B cell (primary cell): ENCODE measurements around the gene C7orf25. TPM values are rescaled to one million over a fixed set of nuclear protein-coding genes. Genes with fewer than 3 reads are reported as not detected.

Experiments used
- ATAC-seq: fragments of 200-7000 bp; cut with Tn5 transposase; one replicate; pipeline ENCODE4 v1.10.0; 2021; ENCODE audit warnings: low read depth, mild to moderate bottlenecking, moderate number of reproducible peaks, moderate library complexity
- CTCF ChIA-PET: fragments of 350-600 bp; sonication (Branson Sonifier 250); formaldehyde crosslinking; loops from one replicate; lab custom pipeline; 2021; ENCODE audit warnings: antibody characterized with exemption, inconsistent platforms; lab: Charles Lee
- POLR2A ChIA-PET: fragments of 350-600 bp; sonication (Branson Sonifier 250); formaldehyde crosslinking; loops from one replicate; lab custom pipeline; 2021; ENCODE audit warnings: antibody characterized with exemption; lab: Charles Lee
- DNase-seq: peaks from one replicate; pipeline ENCODE4 v3.0.0; 2013
- H2AFZ ChIP-seq: 2 replicates; pipeline ENCODE4 v1.6.1; 2012; ENCODE audit warnings: mild to moderate bottlenecking, low read depth, low read length; ENCODE audit not compliant: insufficient read depth, poor library complexity, severe bottlenecking
- H3K27ac ChIP-seq, 2 donors: 1 replicate in 1 of 2; 2 replicates in 1 of 2; pipeline ENCODE4 v1.5.1; 2012 to 2013; ENCODE audit warnings: low read length in 2 of 2, mild to moderate bottlenecking in 2 of 2, moderate library complexity in 1 of 2
- H3K27me3 ChIP-seq, 4 experiments: fragments of 200-600 bp in 1 of 4; sonication (generic) in 1 of 4; replicated peaks in 1 of 4; 1 replicate in 2 of 4; 2 replicates in 2 of 4; pipeline versions ENCODE4 v1.6.1 to v1.7.0; 2013 to 2016; ENCODE audit warnings: low read length in 3 of 4, mild to moderate bottlenecking in 2 of 4, mixed read lengths in 1 of 4, moderate library complexity in 1 of 4; ENCODE audit not compliant: insufficient read depth in 4 of 4, control insufficient read depth in 3 of 4; ENCODE audit errors: control extremely low read depth in 1 of 4
- H3K36me3 ChIP-seq, 2 experiments: replicated peaks in 1 of 2; 1 replicate in 1 of 2; 2 replicates in 1 of 2; pipeline versions ENCODE4 v1.6.1 to v1.7.1; 2013; ENCODE audit warnings: low read length in 1 of 2; ENCODE audit not compliant: insufficient read depth in 2 of 2, control insufficient read depth in 1 of 2; ENCODE audit errors: control extremely low read depth in 1 of 2, extremely low read depth in 1 of 2
- H3K4me1 ChIP-seq, 2 donors: fragments of 200-600 bp in 1 of 2; sonication (generic) in 1 of 2; 1 replicate in 1 of 2; 2 replicates in 1 of 2; pipeline versions ENCODE4 v1.5.1 to v1.6.1; 2013 to 2017; ENCODE audit warnings: low read length in 2 of 2; ENCODE audit not compliant: control insufficient read depth in 2 of 2, insufficient read depth in 2 of 2
- H3K4me2 ChIP-seq: replicated peaks from 2 replicates; pipeline ENCODE3; 2012; ENCODE audit warnings: mild to moderate bottlenecking, low read depth, low read length; ENCODE audit not compliant: poor library complexity, severe bottlenecking
- H3K4me3 ChIP-seq, 5 experiments: fragments of 200-600 bp in 1 of 5; sonication (generic) in 1 of 5; 1 replicate in 3 of 5; 2 replicates in 2 of 5; pipeline versions ENCODE4 v1.5.1 to v1.7.0; 2011 to 2016; ENCODE audit warnings: low read length in 4 of 5, mild to moderate bottlenecking in 4 of 5, low read depth in 2 of 5, control low read depth in 1 of 5, moderate library complexity in 1 of 5; ENCODE audit not compliant: insufficient read depth in 1 of 5; ENCODE audit errors: control extremely low read depth in 1 of 5, extremely low read depth in 1 of 5
- H3K79me2 ChIP-seq: fragments of 200-600 bp; sonication (generic); one replicate; pipeline ENCODE4 v1.6.0; 2016; ENCODE audit warnings: low read length; ENCODE audit not compliant: control insufficient read depth, insufficient read depth
- H3K9ac ChIP-seq: fragments of 200-600 bp; sonication (generic); 2 replicates; pipeline ENCODE4 v1.6.1; 2017; ENCODE audit warnings: mild to moderate bottlenecking, low read length, moderate library complexity
- H3K9me3 ChIP-seq, 3 donors: one replicate each; pipeline versions ENCODE4 v1.6.1 to v1.7.1; 2013; ENCODE audit warnings: low read length in 2 of 3; ENCODE audit not compliant: control insufficient read depth in 2 of 3, insufficient read depth in 1 of 3; ENCODE audit errors: control extremely low read depth in 1 of 3
- H4K20me1 ChIP-seq: 2 replicates; pipeline ENCODE4 v1.6.0; 2012; ENCODE audit warnings: mild to moderate bottlenecking, low read length; ENCODE audit not compliant: insufficient read depth, control insufficient read depth, poor library complexity, severe bottlenecking
- H3K27ac Mint-ChIP-seq: one replicate; pipeline ENCODE4 v1.8.0; 2021; ENCODE audit warnings: mixed read lengths
- H3K27me3 Mint-ChIP-seq: one replicate; pipeline ENCODE4 v1.8.0; 2021; ENCODE audit warnings: mixed read lengths
- H3K4me1 Mint-ChIP-seq: one replicate; pipeline ENCODE4 v1.8.0; 2021; ENCODE audit warnings: mixed read lengths
- H3K4me3 Mint-ChIP-seq: one replicate; pipeline ENCODE4 v1.8.0; 2021; ENCODE audit warnings: mixed read lengths
- H3K9me3 Mint-ChIP-seq: one replicate; pipeline ENCODE4 v1.8.0; 2022; ENCODE audit warnings: mixed read lengths; ENCODE audit not compliant: insufficient read depth
- CTCF ChIP-seq: fragments of 200-600 bp; IDR thresholded peaks from one replicate; pipeline ENCODE4 v1.8.0; 2022; ENCODE audit warnings: antibody characterized with exemption, mild to moderate bottlenecking
- EZH2 ChIP-seq: IDR thresholded peaks from 2 replicates; pipeline ENCODE4 v1.6.1; 2012; ENCODE audit warnings: borderline replicate concordance, low read depth, mild to moderate bottlenecking, moderate library complexity, low read length; ENCODE audit not compliant: insufficient read depth, poor library complexity, severe bottlenecking
- WGBS: methylation state at CpG from one replicate; pipeline ENCODE4 v1.1.5; 2013; ENCODE audit warnings: missing lambda C conversion rate; ENCODE audit not compliant: insufficient coverage; 5-methylcytosine and 5-hydroxymethylcytosine counted together
- intact Hi-C: fragments of 100-400 bp; cut with micrococcal nuclease; formaldehyde crosslinking; loops from one replicate; pipeline ENCODE4 v1.10.0; 2022
- polyA plus RNA-seq: library from polyadenylated mRNA; depleted of rRNA; stranded (reverse); fragments of >200 nt; gene quantifications from 2 replicates; pipeline ENCODE4 v1.2.3, GENCODE V29; 2012
- total RNA-seq, 2 donors: library from RNA; stranded (reverse); fragments of 120-200 nt in 1 of 2; gene quantifications; 1 replicate in 1 of 2; 2 replicates in 1 of 2; pipeline versions ENCODE4 v1.2.3 to v1.2.4, GENCODE V29; 2013 to 2022

The C7orf25 gene
- total and polyA plus RNA-seq, 2 donors (not counting 1 experiment from before 2014, with no cell fraction given), result 2.1 to 11.8 TPM

GRCh38 chr7:42940985-42941847, 29.3 kb upstream of the C7orf25 start:
- Mint-ChIP-seq H3K9me3 (no peaks in the 10 kb centered on the region), H3K4me1 (peaks cover 6% of the 10 kb centered on the region), H3K27me3 (no peaks in the 10 kb centered on the region), H3K4me3 (no peak overlapping the region), H3K27ac (no peak overlapping the region)
- no peak overlapping the region for H2AFZ ChIP-seq
- H3K9ac ChIP-seq, result no peak overlapping the region
- H3K27ac ChIP-seq, result no peak overlapping the region
- H3K4me3 ChIP-seq, result no peak overlapping the region
- no peak overlapping the region for H3K4me2 ChIP-seq
- H3K9me3 ChIP-seq, result no peaks in the 10 kb centered on the region
- ATAC-seq (peak; percentile 53), DNase-seq (peak; percentile 74)
- H4K20me1 ChIP-seq, result no peaks in the 10 kb centered on the region
- intact Hi-C loops, result loop anchor here (1.0 to 2.0 kb wide), 3 partner anchors 168 to 641 kb away; no protein-coding TSS in a partner anchor
- no peaks in the 10 kb centered on the region for H3K4me1 ChIP-seq
- WGBS, result 66% methylated on average over 11 of the region's 13 CpGs
- ChIA-PET CTCF (interaction anchor here (0.6 to 4.4 kb wide), 26 partner anchors 10 to 1936 kb away, joined by 3 to 35 read pairs (median 4); partner anchors contain the start of genes COA1, MRPL32, PSMA2 and STK17A), POLR2A (no interaction called here)
- H3K79me2 ChIP-seq, result no peaks in the 10 kb centered on the region
- no peaks in the 10 kb centered on the region for H3K27me3 ChIP-seq
- TF ChIP-seq EZH2, result no peak
- peak; percentile 91 for TF ChIP-seq CTCF
- H3K36me3 ChIP-seq, result peaks cover 9 to 38% of the 10 kb centered on the region in 2 experiments
